ENCODE measurements around the gene PDIK1L. TPM values are rescaled to one million over a fixed set of nuclear protein-coding genes. Genes with fewer than 3 reads are reported as not detected.

PDIK1L gene
- total RNA-seq, 4 donors from 2014 or later = 5.4 to 9.0 (median 7.1) TPM

- peak overlapping the region in 1 of 4 donors; percentile 62 for H3K4me3 ChIP-seq
- TF ChIP-seq EP300 (IDR thresholded peaks at IDR 0.05) (no peak), CTCF (IDR thresholded peaks at IDR 0.05) (no peak), POLR2A (IDR thresholded peaks at IDR 0.05) (no peak)
- DNase-seq (ENCODE audit: low spot score in 2 of 2) = no peak
These were observed 48.1 kb downstream of the PDIK1L start for GRCh38 chr1:26159743-26160039.

GRCh38 chr1:26160527-26161414 is 49.1 kb downstream of the PDIK1L start:
- Histone ChIP-seq H3K4me1 (peaks cover 0 to 31% (median 9%) of the 10 kb centered on the region in 4 donors), H3K9me3 (no peaks in the 10 kb centered on the region), H3K27ac (peak overlapping the region in 1 of 4 donors; percentile 67), H3K27me3 (peaks cover 0 to 48% of the 10 kb centered on the region in 2 donors), H3K4me3 (peak overlapping the region; percentile 37 to 62 (median 41)), H3K36me3 (no peaks in the 10 kb centered on the region)
- WGBS, 2 donors = 49 to 59% methylated on average over 14 to 18 of the region's 18 CpGs
- no peak for DNase-seq (ENCODE audit: low spot score in 2 of 2)
- TF ChIP-seq EP300 (IDR thresholded peaks at IDR 0.05) (no peak), POLR2A (IDR thresholded peaks at IDR 0.05) (no peak), CTCF (IDR thresholded peaks at IDR 0.05) (no peak)

More at GRCh38 chr1:26159743-26160039, 48.1 kb downstream of the PDIK1L start:
- peaks cover 0 to 58% of the 10 kb centered on the region in 2 donors for H3K27me3 ChIP-seq
- peaks cover 0 to 30% (median 9%) of the 10 kb centered on the region in 4 donors for H3K4me1 ChIP-seq
- H3K36me3 ChIP-seq = no peaks in the 10 kb centered on the region
- H3K9me3 ChIP-seq = no peaks in the 10 kb centered on the region
- peak overlapping the region in 1 of 4 donors; percentile 17 for H3K27ac ChIP-seq
- 56 to 64% methylated on average over 4 of the region's 4 CpGs for WGBS, 2 donors

- DNase-seq (ENCODE audit: low spot score in 2 of 2) = no peak
- no peak for TF ChIP-seq EP300 (IDR thresholded peaks at IDR 0.05)
- TF ChIP-seq CTCF (IDR thresholded peaks at IDR 0.05) = peak in 3 of 5 experiments; percentile 21 to 37 (median 33)
- no peak for TF ChIP-seq POLR2A (IDR thresholded peaks at IDR 0.05)
- 0 to 4% methylated on average over 14 to 82 of the region's 98 CpGs for WGBS, 2 donors
- H3K4me3 ChIP-seq = peak overlapping the region; percentile 37 to 62 (median 41)
- H3K36me3 ChIP-seq = no peaks in the 10 kb centered on the region
- H3K9me3 ChIP-seq = no peaks in the 10 kb centered on the region
- H3K27me3 ChIP-seq = peaks cover 0 to 40% of the 10 kb centered on the region in 2 donors
- peaks cover 0 to 31% (median 9%) of the 10 kb centered on the region in 4 donors for H3K4me1 ChIP-seq
- peak overlapping the region in 1 of 4 donors; percentile 67 for H3K27ac ChIP-seq
These were observed 50.0 kb downstream of the PDIK1L start for GRCh38 chr1:26161415-26162219.

GRCh38 chr1:26162220-26162709 is 50.6 kb downstream of the PDIK1L start:
- Histone ChIP-seq H3K4me3 (peak overlapping the region; percentile 37 to 62 (median 40)), H3K36me3 (no peaks in the 10 kb centered on the region), H3K27me3 (peaks cover 0 to 34% of the 10 kb centered on the region in 2 donors), H3K27ac (peak overlapping the region in 1 of 4 donors; percentile 67), H3K4me1 (peaks cover 0 to 31% (median 9%) of the 10 kb centered on the region in 4 donors), H3K9me3 (no peaks in the 10 kb centered on the region)
- DNase-seq (ENCODE audit: low spot score in 2 of 2) = no peak
- WGBS, 2 donors = 29% methylated on average over 21 of the region's 21 CpGs
- no peak for TF ChIP-seq POLR2A (IDR thresholded peaks at IDR 0.05)
- no peak for TF ChIP-seq CTCF (IDR thresholded peaks at IDR 0.05)
- TF ChIP-seq EP300 (IDR thresholded peaks at IDR 0.05) = no peak

Data from tibial nerve (tissue), 4 donors.